HEK293T (cell line): ENCODE measurements around the gene PCYT1A.

Source experiments
- CTCF ChIA-PET: fragments of 350-600 bp; formaldehyde crosslinking; extraction: SDS; loops from one replicate; lab custom pipeline; 2021; ENCODE audit warnings: antibody characterized with exemption, inconsistent platforms; lab: Yijun Ruan, JAX
- POLR2A ChIA-PET: fragments of 350-600 bp; formaldehyde crosslinking; extraction: SDS; loops from one replicate; lab custom pipeline; 2020; ENCODE audit warnings: antibody characterized with exemption, inconsistent platforms; lab: Yijun Ruan, JAX
- DNase-seq: peaks from one replicate; pipeline ENCODE4 v3.0.0; 2012; ENCODE audit warnings: mixed read lengths; ENCODE audit errors: extremely low spot score
- ARNT ChIP-seq: fragments of 450-650 bp; IDR thresholded peaks from 2 replicates; pipeline ENCODE4 v1.6.1; 2017; ENCODE audit warnings: mild to moderate bottlenecking
- BHLHE40 ChIP-seq: fragments of 450-650 bp; IDR thresholded peaks from 2 replicates; pipeline ENCODE4 v1.6.1; 2016; ENCODE audit warnings: mild to moderate bottlenecking, moderate library complexity, borderline replicate concordance
- CTBP1 ChIP-seq: fragments of 450-650 bp; IDR thresholded peaks from 2 replicates; pipeline ENCODE4 v1.6.1; 2016; ENCODE audit warnings: borderline replicate concordance
- ELF4 ChIP-seq: fragments of 450-650 bp; IDR thresholded peaks from 2 replicates; pipeline ENCODE4 v1.6.1; 2017; ENCODE audit warnings: antibody characterized with exemption
- FOXA1 ChIP-seq: fragments of 450-650 bp; IDR thresholded peaks from 2 replicates; pipeline ENCODE4 v1.6.1; 2016; ENCODE audit warnings: mild to moderate bottlenecking
- FOXK2 ChIP-seq: fragments of 450-650 bp; IDR thresholded peaks from 2 replicates; pipeline ENCODE4 v1.6.1; 2016; ENCODE audit warnings: mild to moderate bottlenecking
- FOXM1 ChIP-seq: fragments of 450-650 bp; IDR thresholded peaks from 2 replicates; pipeline ENCODE4 v1.6.1; 2017; ENCODE audit warnings: mild to moderate bottlenecking, borderline replicate concordance
- HDGF ChIP-seq: fragments of 450-650 bp; IDR thresholded peaks from 2 replicates; pipeline ENCODE4 v1.6.1; 2017; ENCODE audit warnings: antibody characterized with exemption, borderline replicate concordance
- L3MBTL2 ChIP-seq: fragments of 450-650 bp; conservative IDR thresholded peaks from 2 replicates; pipeline ENCODE4 v1.6.1; 2016; ENCODE audit warnings: mild to moderate bottlenecking
- LEF1 ChIP-seq: fragments of 450-650 bp; IDR thresholded peaks from 2 replicates; pipeline ENCODE4 v1.6.1; 2017; ENCODE audit warnings: mild to moderate bottlenecking, borderline replicate concordance
- NFRKB ChIP-seq: fragments of 450-650 bp; IDR thresholded peaks from 2 replicates; pipeline ENCODE4 v1.6.1; 2016; ENCODE audit warnings: mild to moderate bottlenecking, moderate library complexity
- SP1 ChIP-seq: fragments of 450-650 bp; IDR thresholded peaks from 2 replicates; pipeline ENCODE4 v1.6.1; 2017
- SUZ12 ChIP-seq: fragments of 450-650 bp; IDR thresholded peaks from 2 replicates; pipeline ENCODE4 v1.6.1; 2016; ENCODE audit warnings: mild to moderate bottlenecking
- TARDBP ChIP-seq: fragments of 450-650 bp; IDR thresholded peaks from 2 replicates; pipeline ENCODE4 v1.6.1; 2016
- ZNF384 ChIP-seq: fragments of 450-650 bp; IDR thresholded peaks from 2 replicates; pipeline ENCODE4 v1.6.1; 2016
- TF ChIP-seq, protein P1 (sequence below): fragments of 450-650 bp; IDR thresholded peaks from 2 replicates; pipeline ENCODE4 v1.6.1; 2016

PCYT1A gene

DNA sequence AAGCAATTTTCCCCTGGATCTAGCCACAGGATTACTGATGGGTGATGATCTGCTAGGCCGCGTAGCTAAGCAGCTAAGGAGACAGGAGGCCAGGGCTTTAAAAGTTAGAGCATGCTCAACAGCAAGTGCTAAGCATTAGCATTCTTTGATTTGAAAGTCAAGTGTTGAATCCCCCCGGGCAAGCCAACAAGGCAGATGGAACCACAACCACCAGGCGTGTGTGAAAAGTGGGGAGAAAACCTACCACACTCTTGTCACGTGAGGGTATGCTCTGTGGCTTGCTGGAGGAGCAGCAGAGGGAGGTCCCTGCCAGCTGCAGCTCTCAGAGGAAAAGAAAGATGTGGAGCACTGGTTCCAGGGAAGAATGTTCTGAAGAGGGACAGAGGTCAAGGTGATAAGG lies 50.3 kb downstream of the PCYT1A start:
- ChIA-PET POLR2A (no interaction called here), CTCF (no interaction called here)
- no peak for DNase-seq
- TF ChIP-seq SUZ12 (no peak), FOXK2 (no peak), LEF1 (no peak), ELF4 (no peak), BHLHE40 (no peak), L3MBTL2 (no peak), CTBP1 (no peak), ZNF384 (no peak), SP1 (no peak), FOXA1 (no peak), ARNT (no peak), HDGF (no peak), NFRKB (no peak), TARDBP (no peak), FOXM1 (no peak)
- TF ChIP-seq, protein P1, sequence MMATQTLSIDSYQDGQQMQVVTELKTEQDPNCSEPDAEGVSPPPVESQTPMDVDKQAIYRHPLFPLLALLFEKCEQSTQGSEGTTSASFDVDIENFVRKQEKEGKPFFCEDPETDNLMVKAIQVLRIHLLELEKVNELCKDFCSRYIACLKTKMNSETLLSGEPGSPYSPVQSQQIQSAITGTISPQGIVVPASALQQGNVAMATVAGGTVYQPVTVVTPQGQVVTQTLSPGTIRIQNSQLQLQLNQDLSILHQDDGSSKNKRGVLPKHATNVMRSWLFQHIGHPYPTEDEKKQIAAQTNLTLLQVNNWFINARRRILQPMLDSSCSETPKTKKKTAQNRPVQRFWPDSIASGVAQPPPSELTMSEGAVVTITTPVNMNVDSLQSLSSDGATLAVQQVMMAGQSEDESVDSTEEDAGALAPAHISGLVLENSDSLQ, result no peak

DNA sequence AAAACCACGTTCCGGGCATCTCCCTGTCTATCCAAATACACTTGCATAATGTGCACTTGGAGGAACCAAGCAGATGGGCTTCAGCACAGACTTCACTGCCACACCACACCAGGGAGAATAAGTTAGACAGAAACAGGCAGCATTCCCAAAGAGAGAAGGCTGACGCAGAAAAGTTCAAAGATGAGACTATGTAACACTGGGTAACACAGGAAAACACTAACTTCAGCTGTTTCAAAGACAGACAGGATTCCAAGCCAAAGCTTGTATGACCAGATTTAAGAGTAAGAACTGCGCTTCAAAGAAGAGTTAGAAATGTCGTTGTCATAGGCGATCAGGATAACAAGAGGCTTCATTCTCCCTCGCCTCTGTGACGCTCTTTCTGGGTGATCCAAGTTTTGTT lies 51.3 kb downstream of the PCYT1A start:
- TF ChIP-seq BHLHE40 (no peak), SP1 (no peak), LEF1 (no peak), ELF4 (no peak), ZNF384 (no peak), FOXM1 (no peak), NFRKB (no peak), FOXK2 (no peak), TARDBP (no peak), HDGF (no peak), FOXA1 (no peak), L3MBTL2 (no peak), ARNT (no peak), CTBP1 (no peak), SUZ12 (no peak)
- TF ChIP-seq, protein P1, result no peak
- no peak for DNase-seq
- CTCF ChIA-PET, result no interaction called here
- POLR2A ChIA-PET, result no interaction called here

DNA sequence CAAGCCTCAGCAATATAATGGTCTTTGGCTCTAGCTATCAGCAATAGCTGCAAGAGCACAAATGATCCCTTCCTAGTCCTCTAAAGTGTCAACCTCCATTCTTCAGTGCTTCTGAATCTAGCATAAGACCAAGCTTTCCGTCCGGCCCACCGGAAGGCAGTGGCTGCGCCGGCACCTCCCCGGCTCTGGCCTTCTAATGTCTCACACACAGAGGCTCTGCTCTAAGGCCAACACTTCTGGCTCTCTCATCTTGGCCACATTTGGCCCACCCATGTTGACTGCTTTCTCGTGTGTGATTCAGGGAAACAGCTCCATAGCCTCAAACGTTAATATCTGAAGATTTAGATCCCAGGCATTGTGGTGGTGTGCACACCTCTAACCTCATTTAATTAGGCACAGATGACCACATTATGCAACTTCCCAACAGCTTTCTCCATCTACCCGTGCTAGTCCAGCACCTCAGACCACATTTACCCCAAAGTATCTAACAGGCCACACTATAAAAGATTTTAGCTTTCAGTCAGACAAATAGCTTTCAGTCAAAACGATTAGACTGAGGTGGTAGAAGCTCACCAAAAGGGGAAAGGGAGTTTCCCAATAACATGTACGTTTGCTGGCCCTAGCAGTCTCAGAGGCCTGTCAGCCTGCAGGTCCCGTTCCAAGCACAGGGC lies 51.9 kb downstream of the PCYT1A start:
- no peak for TF ChIP-seq BHLHE40
- TF ChIP-seq ZNF384, result no peak
- no peak for TF ChIP-seq HDGF
- no peak for TF ChIP-seq CTBP1
- no peak for TF ChIP-seq FOXK2
- TF ChIP-seq NFRKB, result no peak
- TF ChIP-seq ARNT, result no peak
- no peak for TF ChIP-seq ELF4
- CTCF ChIA-PET, result no interaction called here
- POLR2A ChIA-PET, result no interaction called here
- no peak for DNase-seq

DNA sequence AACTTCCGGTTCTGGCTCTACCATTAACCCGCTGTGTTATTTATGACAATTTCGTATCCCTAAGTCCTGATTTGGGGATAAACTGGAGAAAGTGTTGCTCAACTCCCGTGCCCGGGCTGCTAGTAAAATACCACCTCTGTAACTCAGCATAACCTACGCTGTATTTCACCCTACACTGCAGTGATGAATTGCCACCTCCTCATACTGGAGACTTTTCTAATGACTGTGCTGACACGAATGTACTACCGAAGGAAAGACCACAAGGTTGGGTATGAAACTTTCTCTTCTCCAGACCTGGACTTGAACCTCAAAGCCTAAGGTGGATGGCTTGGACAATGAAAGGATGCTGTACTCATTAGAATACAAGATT lies 54.7 kb downstream of the PCYT1A start:
- POLR2A ChIA-PET, result no interaction called here
- CTCF ChIA-PET, result no interaction called here
- DNase-seq, result no peak
- no peak for TF ChIP-seq L3MBTL2
- no peak for TF ChIP-seq NFRKB
- TF ChIP-seq FOXA1, result no peak
- TF ChIP-seq CTBP1, result no peak
- no peak for TF ChIP-seq LEF1
- TF ChIP-seq HDGF, result no peak
- TF ChIP-seq FOXK2, result no peak
- no peak for TF ChIP-seq ELF4
- TF ChIP-seq, protein P1, result no peak
- no peak for TF ChIP-seq ARNT
- TF ChIP-seq ZNF384, result no peak
- TF ChIP-seq TARDBP, result no peak
- TF ChIP-seq FOXM1, result no peak
- no peak for TF ChIP-seq SUZ12
- no peak for TF ChIP-seq BHLHE40

- DNase-seq, result no peak
- ChIA-PET CTCF (no interaction called here), POLR2A (no interaction called here)
- TF ChIP-seq FOXK2, result no peak
- TF ChIP-seq BHLHE40, result no peak
- no peak for TF ChIP-seq ARNT
- no peak for TF ChIP-seq CTBP1
- no peak for TF ChIP-seq FOXM1
- TF ChIP-seq FOXA1, result no peak
- no peak for TF ChIP-seq SP1
- no peak for TF ChIP-seq TARDBP
- no peak for TF ChIP-seq SUZ12
These were observed 55.2 kb downstream of the PCYT1A start for GRCh38 chr3:196232154-196232881.
